Epithelial cell of esophagus (primary cell): ENCODE results near the gene NDUFAF8.

ENCODE experiments used
- DNase-seq: peaks from one replicate; pipeline ENCODE4 v3.0.0; 2010; ENCODE audit warnings: low read depth
- H3K4me3 ChIP-seq: 2 replicates; pipeline ENCODE4 v1.5.1; 2011; ENCODE audit warnings: mild to moderate bottlenecking, low read length, control low read depth
- CTCF ChIP-seq: IDR thresholded peaks from 2 replicates; pipeline ENCODE4 v1.5.1; 2011; ENCODE audit warnings: low read depth, mild to moderate bottlenecking, low read length, control low read depth, inconsistent platforms; ENCODE audit not compliant: insufficient read depth; ENCODE audit errors: missing control alignments

Gene NDUFAF8

DNA sequence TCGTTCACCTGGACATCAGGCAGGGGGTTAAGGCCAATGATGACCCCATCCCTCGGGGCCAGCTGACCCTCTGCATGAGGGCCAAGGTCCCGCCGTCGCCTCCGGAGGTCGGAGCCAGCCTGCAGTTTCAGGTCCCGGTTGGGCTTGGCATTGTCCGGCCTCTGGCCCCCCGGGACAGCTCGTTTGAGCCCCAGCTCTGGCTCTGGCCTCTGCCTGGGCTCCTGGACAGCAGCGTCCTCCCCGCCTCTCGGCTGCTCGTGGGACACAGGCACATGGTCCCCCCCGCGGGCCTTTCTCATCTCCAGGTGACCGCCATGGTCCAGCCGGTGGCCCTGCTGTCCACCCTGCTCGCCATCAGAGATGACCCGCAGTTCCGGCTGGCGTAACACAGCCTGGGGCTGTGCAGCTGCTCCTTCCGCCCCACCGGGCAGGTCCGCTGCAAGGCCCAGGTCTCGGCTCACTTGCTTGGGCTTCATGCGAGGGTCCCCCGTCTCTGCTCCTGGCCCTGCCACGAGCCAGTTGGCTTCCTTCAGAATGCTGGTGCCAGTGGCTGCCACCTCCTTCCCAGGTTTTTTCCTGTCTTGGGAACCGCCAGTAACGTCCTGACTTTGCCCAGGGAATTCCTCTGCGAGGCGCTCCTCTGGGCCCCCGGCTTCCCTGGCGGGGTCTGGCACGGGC is 6.7 kb downstream of the NDUFAF8 start:
- TF ChIP-seq CTCF = no peak
- H3K4me3 ChIP-seq = no peak overlapping the region
- no peak for DNase-seq

- TF ChIP-seq CTCF = no peak
- no peak for DNase-seq
- no peak overlapping the region for H3K4me3 ChIP-seq
These were observed 7.2 kb downstream of the NDUFAF8 start for GRCh38 chr17:81246343-81246670.

DNA sequence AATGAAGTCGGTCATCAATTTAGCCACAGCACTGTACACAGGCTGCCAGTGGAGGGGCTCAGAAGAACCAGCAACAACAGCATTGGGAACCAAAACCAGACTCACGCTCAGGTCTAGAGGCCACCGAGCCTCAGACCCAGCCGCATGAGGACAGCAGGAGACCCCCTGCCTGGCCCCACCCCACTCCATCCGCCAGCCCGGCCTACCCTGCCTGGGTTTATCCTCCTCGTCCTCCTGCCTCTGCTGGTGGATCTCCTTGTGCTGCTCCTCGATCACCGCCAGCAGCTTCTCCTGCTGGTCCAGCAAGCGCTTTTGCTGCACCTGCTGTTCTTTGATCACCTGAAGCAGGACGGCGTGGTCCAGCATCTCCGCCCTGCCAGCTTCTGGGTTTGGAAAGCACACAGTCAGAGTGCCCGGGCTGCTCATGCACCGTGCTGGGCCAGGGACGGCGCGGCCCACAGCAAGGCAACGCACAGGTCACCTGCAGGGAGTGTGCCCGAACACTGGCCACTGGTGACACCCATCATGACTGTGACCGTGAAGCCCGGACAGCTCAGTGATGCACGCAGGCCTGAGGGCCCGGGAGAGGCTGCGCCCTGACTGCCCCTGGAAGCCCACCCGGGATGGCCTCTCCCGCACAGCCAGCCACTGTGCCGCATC is 7.7 kb downstream of the NDUFAF8 start:
- no peak overlapping the region for H3K4me3 ChIP-seq
- no peak for TF ChIP-seq CTCF
- no peak for DNase-seq

DNA sequence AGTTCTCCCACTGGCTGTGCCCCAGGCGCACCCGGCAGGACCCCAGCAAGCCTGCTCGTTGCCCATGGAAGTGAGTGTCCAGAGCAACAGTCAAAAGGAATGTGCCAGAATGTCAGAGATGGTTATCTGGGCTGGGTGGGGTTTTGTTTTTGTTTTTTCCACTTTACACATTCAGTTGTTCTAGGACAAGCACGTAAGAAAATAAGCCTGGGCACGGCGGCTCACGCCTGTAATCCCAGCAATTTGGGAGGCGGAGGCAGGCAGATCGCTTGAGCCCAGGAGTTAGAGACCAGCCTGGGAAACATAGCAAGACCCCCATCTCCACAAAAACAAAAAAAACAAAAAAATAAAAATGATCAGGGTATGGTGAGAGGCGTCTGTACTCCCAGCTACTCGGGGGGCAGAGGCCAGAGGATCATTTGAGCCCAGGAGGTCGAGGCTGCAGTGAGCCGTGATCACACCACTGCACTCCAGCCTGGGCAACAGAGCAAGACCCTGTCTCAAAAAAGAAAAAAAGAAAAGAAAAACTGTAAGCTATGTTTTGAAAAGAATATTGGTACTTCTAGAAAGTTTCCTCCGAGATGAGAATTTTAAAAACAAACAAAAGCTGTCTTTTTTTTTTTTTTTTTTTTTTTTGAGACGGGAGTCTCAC is 8.3 kb downstream of the NDUFAF8 start:
- TF ChIP-seq CTCF = no peak
- DNase-seq = no peak
- no peak overlapping the region for H3K4me3 ChIP-seq

GRCh38 chr17:81248649-81249048 is 9.5 kb downstream of the NDUFAF8 start:
- H3K4me3 ChIP-seq = no peak overlapping the region
- no peak for TF ChIP-seq CTCF
- no peak for DNase-seq

GRCh38 chr17:81249223-81250040 is 10.3 kb downstream of the NDUFAF8 start:
- no peak for TF ChIP-seq CTCF
- no peak overlapping the region for H3K4me3 ChIP-seq
- DNase-seq = no peak
